GM12892 (cell line): ENCODE results near the gene EEF2K.
"Not testable (repeated sequence)": the region's sequence is repeated elsewhere in the genome, so short reads cannot be mapped to it uniquely, and the experiment has no call there.

Experiments used
- DNase-seq: peaks from one replicate; pipeline ENCODE4 v3.0.0; 2011; ENCODE audit not compliant: insufficient read length
- FAIRE-seq: peaks from 2 replicates; lab custom pipeline; 2011; peaks lifted over from hg19 to GRCh38; lab: Jason Lieb, UNC
- POLR2A ChIP-seq: IDR thresholded peaks from 2 replicates; pipeline ENCODE4 v1.6.1; 2011; ENCODE audit warnings: low read depth, low read length, control low read depth
- POLR2AphosphoS5 ChIP-seq: IDR thresholded peaks from 2 replicates; pipeline ENCODE4 v1.6.1; 2011; ENCODE audit warnings: low read depth, low read length, control low read depth
- TAF1 ChIP-seq: IDR thresholded peaks from 2 replicates; pipeline ENCODE4 v1.6.1; 2011; ENCODE audit warnings: low read depth, mild to moderate bottlenecking, control low read depth, low read length, borderline replicate concordance

The EEF2K gene

DNA sequence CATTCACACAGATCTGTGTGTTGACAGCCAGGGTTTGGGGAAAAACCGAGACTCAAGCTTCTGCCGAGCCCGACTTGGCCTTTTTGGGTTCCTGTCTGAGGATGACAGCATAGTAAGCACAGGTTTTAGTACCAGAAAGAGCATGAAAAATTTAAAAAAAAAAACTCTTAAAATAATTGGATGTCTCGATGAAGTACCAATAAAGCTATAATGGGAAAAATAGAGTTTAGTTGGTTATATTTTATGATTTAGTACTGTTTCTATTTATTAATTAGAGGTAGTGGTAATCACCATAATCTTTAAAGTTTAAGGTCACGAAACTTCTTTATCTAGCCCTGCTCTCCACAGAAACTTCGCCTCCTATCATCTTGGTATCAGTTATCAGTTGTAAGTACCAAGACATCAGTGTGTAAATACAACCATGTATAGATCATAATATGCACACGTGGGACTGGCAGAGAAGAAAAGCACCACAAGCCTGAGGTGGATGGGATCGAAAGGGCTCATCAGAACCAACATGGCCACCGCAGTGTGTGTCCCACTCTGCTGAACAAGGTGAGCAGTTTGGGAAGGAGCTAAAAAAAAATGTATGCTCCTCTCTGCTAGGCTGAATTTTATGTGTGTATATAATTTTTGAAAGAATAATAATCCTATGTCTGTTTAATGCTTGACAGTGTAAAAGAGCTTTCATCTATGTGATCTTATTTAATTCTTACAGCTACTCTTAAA, 14.4 kb upstream of the EEF2K start:
- DNase-seq (no peak), FAIRE-seq (no peak)
- TF ChIP-seq TAF1 (0 out of 2 replicates have a peak, but pooled peaks have one; percentile 3), POLR2AphosphoS5 (no peak), POLR2A (no peak)

DNA sequence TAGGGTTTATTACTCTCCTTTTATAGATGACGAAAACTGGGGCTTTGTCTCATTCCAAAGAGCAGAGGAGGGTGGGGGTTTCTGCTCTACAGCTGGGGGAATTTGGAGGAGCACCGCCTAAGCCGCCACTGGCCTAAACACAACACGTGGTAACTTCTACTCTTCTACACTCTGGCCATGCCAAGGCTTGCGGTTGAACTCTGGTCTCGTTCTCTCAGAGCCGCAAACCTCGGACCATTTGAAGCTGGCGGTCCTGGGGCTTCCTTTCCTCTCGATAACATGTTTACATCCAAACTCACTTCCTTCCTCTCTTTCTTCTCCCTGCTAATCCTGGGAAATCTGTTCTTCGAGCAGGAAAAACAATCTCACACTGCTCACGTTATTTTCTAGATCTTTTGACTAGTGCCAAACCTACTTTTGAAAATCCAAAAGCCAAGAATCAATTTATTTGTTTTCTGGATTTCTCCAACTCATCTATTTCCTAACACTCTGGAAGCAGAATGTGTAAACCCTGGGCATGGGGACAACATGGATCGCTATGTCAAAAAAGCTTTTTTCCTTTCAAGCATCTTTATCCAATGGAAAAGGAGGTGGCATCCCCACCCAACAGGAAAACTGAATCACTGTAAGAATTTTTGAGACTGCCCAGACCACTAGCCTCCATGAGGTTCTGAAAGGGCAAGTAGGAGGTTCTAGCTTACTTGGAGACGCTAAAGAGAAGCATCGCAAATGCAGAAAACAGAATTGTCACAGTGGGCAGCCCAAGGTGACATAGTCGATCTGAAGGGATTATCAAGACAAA, 13.6 kb upstream of the EEF2K start:
- no peak for TF ChIP-seq TAF1
- peak; percentile 31; the same call in 1 of the 2 replicates for TF ChIP-seq POLR2AphosphoS5
- 0 out of 2 replicates have a peak, but pooled peaks have one; percentile 46 for TF ChIP-seq POLR2A
- DNase-seq (no peak), FAIRE-seq (peak; percentile 58)

DNA sequence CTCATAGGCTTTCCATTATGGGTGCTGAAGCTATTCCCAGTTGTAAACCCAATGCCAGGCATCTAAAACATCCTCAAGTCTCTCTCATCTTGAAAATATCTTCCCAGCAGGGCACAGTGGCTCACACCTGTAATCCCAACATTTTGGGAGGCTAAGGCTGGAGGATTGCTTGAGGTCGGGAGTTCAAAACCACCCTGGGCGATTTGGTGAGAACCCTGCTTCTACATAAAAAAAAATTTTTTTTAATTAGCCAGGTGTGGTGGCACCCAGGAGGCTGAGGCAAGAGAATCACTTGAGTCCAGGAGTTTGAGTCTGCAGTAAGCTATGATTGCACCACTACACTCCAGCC, 13.0 kb upstream of the EEF2K start:
- TF ChIP-seq TAF1 (no peak), POLR2A (no peak), POLR2AphosphoS5 (no peak)
- no peak for FAIRE-seq
- no peak for DNase-seq

DNA sequence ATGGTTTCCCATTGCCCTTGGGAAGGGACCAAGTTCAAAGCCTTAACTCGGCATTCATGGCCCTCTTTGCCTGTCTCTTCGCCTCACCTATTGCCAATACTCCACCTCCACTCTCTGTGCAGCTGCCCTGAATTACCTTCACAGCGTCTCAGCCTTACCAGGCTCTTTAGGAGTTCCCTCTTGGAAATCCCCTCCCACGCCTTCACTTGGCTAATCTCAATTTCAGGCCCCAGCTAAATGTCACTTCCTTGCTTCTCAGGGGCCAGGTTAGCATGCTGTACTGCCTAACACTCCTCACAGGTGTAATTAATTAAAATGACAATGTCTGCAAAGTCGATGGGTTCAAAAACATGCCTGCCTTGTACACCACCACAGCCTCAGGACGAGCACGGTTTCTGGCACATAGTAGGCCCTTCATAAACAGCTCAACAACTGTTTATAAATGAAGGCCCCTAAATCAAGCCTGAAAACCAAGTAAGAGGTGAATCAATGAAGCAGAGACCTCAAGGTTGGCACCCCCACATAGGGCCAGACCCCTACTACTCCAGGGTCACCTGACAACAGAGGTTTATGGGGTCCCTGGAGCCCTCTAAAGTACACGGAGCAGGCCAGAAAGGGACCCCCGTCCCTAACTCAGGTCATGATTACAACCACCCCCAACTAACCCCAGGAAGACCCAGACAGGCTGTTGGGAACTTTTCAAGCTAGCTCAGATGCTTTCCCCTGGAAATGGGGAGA, 11.2 kb upstream of the EEF2K start:
- no peak for TF ChIP-seq POLR2AphosphoS5
- no peak for TF ChIP-seq POLR2A
- FAIRE-seq (peak; percentile 14), DNase-seq (no peak)

DNA sequence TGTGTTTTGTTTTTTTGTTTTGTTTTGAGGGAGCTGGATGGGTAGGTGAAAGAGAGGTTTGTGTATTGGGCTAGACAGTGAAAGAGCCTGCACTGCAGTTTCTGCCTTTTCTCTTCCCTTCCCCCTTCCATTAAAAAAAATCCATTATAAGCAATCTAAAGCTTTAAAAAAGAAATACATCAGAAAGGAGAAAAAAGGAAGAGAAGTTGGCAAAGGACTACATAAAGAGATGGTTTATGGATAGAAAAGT, 10.7 kb upstream of the EEF2K start:
- no peak for TF ChIP-seq POLR2AphosphoS5
- no peak for TF ChIP-seq POLR2A
- TF ChIP-seq TAF1, result no peak

DNA sequence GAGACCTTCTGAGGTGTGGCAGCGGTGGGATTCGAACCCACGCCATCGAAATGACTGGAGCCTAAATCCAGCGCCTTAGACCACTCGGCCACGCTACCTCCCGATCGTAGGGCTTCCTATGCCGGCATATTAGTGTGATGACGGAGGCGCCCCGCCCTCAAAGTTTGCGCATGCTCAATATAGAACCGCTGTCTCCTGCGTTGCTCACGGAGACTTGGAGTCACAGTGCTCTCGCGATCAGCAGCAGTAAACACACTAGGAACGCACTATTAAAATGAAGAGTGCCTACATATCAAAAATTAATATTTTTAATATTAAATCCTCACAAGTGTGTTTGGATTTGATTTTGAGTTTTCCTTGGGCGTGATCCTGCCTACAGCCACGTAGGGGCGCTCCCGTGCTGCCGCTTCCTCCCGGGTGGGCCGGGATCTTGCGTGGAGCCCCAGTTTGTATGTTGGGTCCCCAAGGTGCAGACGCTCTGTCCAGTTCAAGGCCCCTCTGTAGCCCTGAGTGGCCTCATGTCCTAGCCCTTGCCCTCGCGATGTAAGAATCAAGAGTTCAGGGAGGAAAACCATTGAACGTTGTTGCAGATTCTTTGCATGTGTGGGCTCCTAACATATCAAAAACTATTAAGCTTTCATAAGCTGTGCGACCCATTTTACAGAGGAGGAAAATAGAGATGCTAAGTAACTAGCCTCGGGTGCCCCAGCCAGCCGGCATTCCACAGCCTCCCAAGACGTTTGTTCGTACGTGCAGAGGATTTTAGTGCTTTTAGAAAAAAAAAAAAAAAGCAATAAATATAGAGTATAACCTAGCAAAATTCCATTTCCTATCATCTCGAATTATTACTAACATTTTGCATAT, 10.2 kb upstream of the EEF2K start:
- FAIRE-seq, result peak; percentile 27
- no peak for TF ChIP-seq POLR2AphosphoS5
- no peak for TF ChIP-seq POLR2A
- TF ChIP-seq TAF1, result no peak
- DNase-seq, result no peak

More for the DNA sequence above, 10.7 kb upstream of the EEF2K start:
- FAIRE-seq (no peak), DNase-seq (no peak)

DNA sequence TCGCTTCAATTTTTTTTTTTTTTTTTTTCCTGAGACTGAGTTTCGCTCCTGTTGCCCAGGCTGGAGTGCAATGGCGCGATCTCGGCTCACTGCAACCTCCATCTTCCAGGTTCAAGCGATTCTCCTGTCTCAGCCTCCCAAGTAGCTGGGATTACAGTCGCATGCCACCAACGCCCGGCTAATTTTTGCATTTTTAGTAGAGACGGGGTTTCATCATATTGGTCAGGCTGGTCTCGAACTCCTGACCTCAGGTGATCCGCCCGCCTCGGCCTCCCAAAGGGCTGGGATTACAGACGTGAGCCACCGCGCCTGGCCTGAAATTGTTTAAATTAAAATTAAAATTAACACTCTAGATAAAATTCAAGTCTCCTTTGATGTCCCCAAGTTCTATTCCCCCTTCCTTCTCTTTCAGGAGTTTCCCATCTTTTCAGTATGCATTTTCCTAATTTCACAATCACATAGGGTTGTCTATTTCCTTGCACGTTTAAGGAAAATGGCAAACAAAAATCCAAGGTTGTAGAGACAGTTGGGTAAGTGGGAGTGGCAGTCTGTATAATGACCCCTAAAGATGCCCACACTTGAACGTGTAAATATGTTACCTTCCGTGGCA, 9.4 kb upstream of the EEF2K start:
- not testable (repeated sequence) for FAIRE-seq, DNase-seq

DNA sequence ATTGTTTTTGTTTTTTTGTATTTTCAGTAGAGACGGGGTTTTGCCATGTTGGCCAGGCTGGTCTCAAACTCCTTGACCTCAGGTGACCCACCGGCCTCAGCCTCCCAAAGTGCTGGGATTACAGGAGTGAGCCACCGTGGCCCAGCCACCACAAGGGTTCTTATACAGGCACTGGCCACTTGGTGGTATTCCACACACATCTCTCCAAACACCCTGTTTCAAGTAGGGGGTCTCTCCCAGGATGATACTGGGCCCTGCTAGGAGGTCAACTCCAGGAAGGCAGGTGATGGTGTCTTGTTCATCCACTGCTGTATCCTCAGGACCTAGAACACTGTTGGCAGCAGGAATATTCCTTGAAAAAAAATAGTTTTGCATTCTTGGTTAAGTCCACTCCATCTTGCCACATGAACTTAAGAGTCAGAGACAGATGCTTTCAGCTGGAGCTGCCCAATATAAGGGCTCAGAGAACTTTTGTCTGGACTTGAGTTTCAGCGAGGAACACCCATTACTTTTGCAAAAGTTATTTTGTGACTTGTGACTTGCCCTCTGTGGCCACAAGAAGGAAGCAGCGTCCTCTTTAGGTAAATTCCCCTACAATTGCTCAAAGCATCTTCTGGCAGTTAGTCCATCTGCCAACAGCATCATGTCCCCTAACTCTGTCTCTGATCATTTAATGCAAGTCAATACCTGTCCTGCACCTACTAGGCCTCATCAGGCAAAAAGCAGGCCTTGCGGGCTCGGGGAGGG, 7.4 kb upstream of the EEF2K start:
- TF ChIP-seq TAF1 (no peak), POLR2AphosphoS5 (no peak), POLR2A (no peak)
- FAIRE-seq (peak; percentile 40), DNase-seq (no peak)

DNA sequence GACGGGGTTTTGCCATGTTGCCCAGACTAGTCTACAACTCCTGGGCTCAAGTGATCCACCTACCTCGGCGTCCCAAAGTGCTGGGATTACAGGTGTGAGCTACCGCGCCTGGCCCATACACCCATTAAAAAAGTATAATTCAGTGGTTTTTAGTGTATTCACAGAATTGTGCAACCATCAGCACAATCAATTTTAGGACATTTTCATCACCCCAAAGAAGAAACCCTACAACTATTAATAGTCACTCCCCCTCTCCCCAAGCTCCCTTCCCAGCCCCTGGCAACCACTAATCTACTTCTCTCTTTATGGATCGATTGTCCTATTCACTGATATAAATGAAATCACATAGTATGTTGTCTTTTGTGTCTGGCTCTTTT, 3.8 kb upstream of the EEF2K start:
- DNase-seq (no peak), FAIRE-seq (no peak)
- TF ChIP-seq POLR2AphosphoS5 (no peak), POLR2A (no peak), TAF1 (no peak)

DNA sequence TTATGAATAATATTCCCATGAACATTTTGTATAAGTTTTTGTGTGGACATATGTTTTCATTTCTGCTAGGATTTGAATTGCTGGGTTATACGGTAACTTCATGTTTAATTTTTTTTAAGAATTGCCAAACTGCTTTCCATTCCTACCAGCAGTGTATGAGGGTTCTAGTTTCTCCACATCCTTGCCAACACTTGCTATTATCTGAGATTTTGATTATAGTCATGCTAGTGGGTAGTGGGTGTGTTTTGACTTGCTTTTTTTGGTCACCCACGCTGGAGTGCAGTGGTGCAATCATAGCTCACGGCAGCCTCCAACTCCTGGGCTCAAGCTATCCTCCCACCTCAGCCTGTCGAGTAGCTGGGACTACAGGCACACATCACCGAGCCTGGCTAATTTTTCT, 3.0 kb upstream of the EEF2K start:
- no peak for TF ChIP-seq POLR2AphosphoS5
- no peak for TF ChIP-seq POLR2A
- no peak for TF ChIP-seq TAF1
- FAIRE-seq (no peak), DNase-seq (no peak)
